Measurements from ENCODE around the gene TGFB1I1. TPM values are rescaled to one million over a fixed set of nuclear protein-coding genes. Genes with fewer than 3 reads are reported as not detected.

TGFB1I1 gene
- total and polyA plus RNA-seq, 2 of the 13 experiments (the other 11 are each of a cell fraction or from before 2014, with no cell fraction given): 0.80 to 2.9 TPM

- Histone ChIP-seq H3K4me3 (replicated peaks in 1 of 3; ENCODE audit: insufficient read depth in 1 of 3, low read depth in 2 of 3, low read length in 3 of 3) (no peak overlapping the region), H3K36me3 (replicated peaks in 1 of 2; ENCODE audit: control insufficient read depth in 1 of 2, insufficient read depth in 2 of 2, low read length in 2 of 2) (no peaks in the 10 kb centered on the region), H3K9me3 (ENCODE audit: low read length) (no peaks in the 10 kb centered on the region), H3K9ac (ENCODE audit: insufficient read depth, low read depth, low read length) (no peak overlapping the region), H3K4me1 (ENCODE audit: insufficient read depth, low read length) (peaks cover 32% of the 10 kb centered on the region), H3K4me2 (ENCODE audit: low read depth, low read length) (no peak overlapping the region), H3K27ac (ENCODE audit: extremely low read length, insufficient read depth, low read length) (no peak overlapping the region), H4K20me1 (ENCODE audit: insufficient read depth, low read length) (no peaks in the 10 kb centered on the region), H2AFZ (ENCODE audit: low read length) (no peak overlapping the region), H3K79me2 (ENCODE audit: insufficient read depth, low read length) (no peaks in the 10 kb centered on the region), H3K27me3 (ENCODE audit: control insufficient read depth in 1 of 2, insufficient read depth in 2 of 2, low read length in 2 of 2) (peaks cover 0 to 16% of the 10 kb centered on the region in 2 experiments; a peak in 3 of 5 replicates)
- POLR2A ChIA-PET: no interaction called here
- WGBS (ENCODE audit: low lambda C conversion rate): 24% methylated on average over 4 of the region's 4 CpGs
- in situ Hi-C loops (cut with HindIII; ENCODE audit: extremely low pct_ligation_motif_present, low pct_unique_long_range_greater_than_20kb) (loop anchor here (5.0 kb wide), 1 partner anchor 179 kb away; no protein-coding TSS in a partner anchor), intact Hi-C loops (cut with micrococcal nuclease; ENCODE audit: unreplicated experiment) (no loop called here)
- CTCF ChIA-PET (ENCODE audit: low intra/inter-chr PET ratio, low total read pairs): no interaction called here
- peak; percentile 39; the same call in 1 of the 2 replicates for TF ChIP-seq BHLHE40 (IDR thresholded peaks at IDR 0.05; ENCODE audit: low read length)
- no peak for TF ChIP-seq KMT2B (CRISPR knock-in tag; IDR thresholded peaks at IDR 0.05)
- ATAC-seq (no peak), FAIRE-seq (no peak), DNase-seq (ENCODE audit: low spot score) (no peak)
- BruUV-seq (replicated peaks): no TSS peak
Measured at GRCh38 chr16:31517800-31518402, 45.9 kb downstream of the TGFB1I1 start.

GRCh38 chr16:31519759-31520431, 47.9 kb downstream of the TGFB1I1 start:
- ChIA-PET CTCF (ENCODE audit: low intra/inter-chr PET ratio, low total read pairs) (no interaction called here), POLR2A (no interaction called here)
- no peaks in the 10 kb centered on the region for H3K36me3 ChIP-seq (replicated peaks in 1 of 2; ENCODE audit: control insufficient read depth in 1 of 2, insufficient read depth in 2 of 2, low read length in 2 of 2)
- in situ Hi-C loops (cut with HindIII; ENCODE audit: extremely low pct_ligation_motif_present, low pct_unique_long_range_greater_than_20kb) (loop anchor here (5.0 kb wide), 1 partner anchor 177 kb away; no protein-coding TSS in a partner anchor), intact Hi-C loops (cut with micrococcal nuclease; ENCODE audit: unreplicated experiment) (no loop called here)
- no peak overlapping the region for H3K9ac ChIP-seq (ENCODE audit: insufficient read depth, low read depth, low read length)
- TF ChIP-seq RERE (CRISPR knock-in tag; IDR thresholded peaks at IDR 0.05; ENCODE audit: low read depth) (no peak), ZNF563 (CRISPR knock-in tag; IDR thresholded peaks at IDR 0.05) (no peak), ZNF790 (CRISPR knock-in tag; IDR thresholded peaks at IDR 0.05; ENCODE audit: borderline replicate concordance) (no peak)
- DNase-seq (ENCODE audit: low spot score): no peak
- H3K4me3 ChIP-seq (replicated peaks in 1 of 3; ENCODE audit: insufficient read depth in 1 of 3, low read depth in 2 of 3, low read length in 3 of 3): no peak overlapping the region
- 35% methylated on average over 2 of the region's 2 CpGs for WGBS (ENCODE audit: low lambda C conversion rate)
- no peak overlapping the region for H3K4me2 ChIP-seq (ENCODE audit: low read depth, low read length)
- no peaks in the 10 kb centered on the region for H3K79me2 ChIP-seq (ENCODE audit: insufficient read depth, low read length)
- no TSS peak for BruUV-seq (replicated peaks)
- FAIRE-seq: no peak
- no peak overlapping the region for H3K27ac ChIP-seq (ENCODE audit: extremely low read length, insufficient read depth, low read length)
- peaks cover 0 to 27% of the 10 kb centered on the region in 2 experiments; a peak in 2 of 5 replicates for H3K27me3 ChIP-seq (ENCODE audit: control insufficient read depth in 1 of 2, insufficient read depth in 2 of 2, low read length in 2 of 2)
- ATAC-seq: no peak
- H4K20me1 ChIP-seq (ENCODE audit: insufficient read depth, low read length): no peaks in the 10 kb centered on the region
- no peak overlapping the region for H2AFZ ChIP-seq (ENCODE audit: low read length)
- no peaks in the 10 kb centered on the region for H3K9me3 ChIP-seq (ENCODE audit: low read length)
- H3K4me1 ChIP-seq (ENCODE audit: insufficient read depth, low read length): peaks cover 16% of the 10 kb centered on the region
